ENCODE measurements around the gene CCL3. TPM values are rescaled to one million over a fixed set of nuclear protein-coding genes. Genes with fewer than 3 reads are reported as not detected.
"Not testable (repeated sequence)": the region's sequence is repeated elsewhere in the genome, so short reads cannot be mapped to it uniquely, and the experiment has no call there.

CCL3 gene
- total RNA-seq, 1 experiment from 2014 or later, result not detected

GRCh38 chr17:36089339-36089865 lies 541 bp downstream of the CCL3 start:
- Mint-ChIP-seq H3K27me3 (ENCODE audit: unreplicated experiment) (peaks cover 77% of the 10 kb centered on the region), H3K27ac (ENCODE audit: unreplicated experiment) (no peak overlapping the region), H3K9me3 (ENCODE audit: low read depth, unreplicated experiment) (no peaks in the 10 kb centered on the region), H3K4me1 (ENCODE audit: low read depth, unreplicated experiment) (no peaks in the 10 kb centered on the region), H3K36me3 (ENCODE audit: insufficient read depth, unreplicated experiment) (no peaks in the 10 kb centered on the region), H3K4me3 (ENCODE audit: low read depth, unreplicated experiment) (no peak overlapping the region)
- BruUV-seq (replicated peaks), result no TSS peak
- intact Hi-C loops (cut with micrococcal nuclease; ENCODE audit: unreplicated experiment), result no loop called here
- DNase-seq, result no peak
- CTCF ChIA-PET, result no interaction called here
- no peak for TF ChIP-seq CTCF (IDR thresholded peaks at IDR 0.05; ENCODE audit: unreplicated experiment)

- H3K27ac Mint-ChIP-seq (ENCODE audit: unreplicated experiment), result no peak overlapping the region
- H3K27me3 Mint-ChIP-seq (ENCODE audit: unreplicated experiment), result peaks cover 77% of the 10 kb centered on the region
- no peak for DNase-seq
- no peak for TF ChIP-seq CTCF (IDR thresholded peaks at IDR 0.05; ENCODE audit: unreplicated experiment)
- no peaks in the 10 kb centered on the region for H3K36me3 Mint-ChIP-seq (ENCODE audit: insufficient read depth, unreplicated experiment)
- H3K9me3 Mint-ChIP-seq (ENCODE audit: low read depth, unreplicated experiment), result no peaks in the 10 kb centered on the region
- no TSS peak for BruUV-seq (replicated peaks)
- intact Hi-C loops (cut with micrococcal nuclease; ENCODE audit: unreplicated experiment), result no loop called here
- CTCF ChIA-PET, result no interaction called here
- no peaks in the 10 kb centered on the region for H3K4me1 Mint-ChIP-seq (ENCODE audit: low read depth, unreplicated experiment)
- H3K4me3 Mint-ChIP-seq (ENCODE audit: low read depth, unreplicated experiment), result no peak overlapping the region
These were observed 1.1 kb downstream of the CCL3 start for GRCh38 chr17:36088670-36089338.

GRCh38 chr17:36087897-36088572 lies 1.9 kb downstream of the CCL3 start:
- H3K4me1 Mint-ChIP-seq (ENCODE audit: low read depth, unreplicated experiment); BruUV-seq (replicated peaks); CTCF ChIA-PET: not testable (repeated sequence)

GRCh38 chr17:36087471-36087870 lies 2.5 kb downstream of the CCL3 start:
- H3K27ac Mint-ChIP-seq (ENCODE audit: unreplicated experiment); H3K36me3 Mint-ChIP-seq (ENCODE audit: insufficient read depth, unreplicated experiment); CTCF ChIA-PET; DNase-seq; H3K9me3 Mint-ChIP-seq (ENCODE audit: low read depth, unreplicated experiment); BruUV-seq (replicated peaks); intact Hi-C loops (cut with micrococcal nuclease; ENCODE audit: unreplicated experiment); H3K4me3 Mint-ChIP-seq (ENCODE audit: low read depth, unreplicated experiment); H3K4me1 Mint-ChIP-seq (ENCODE audit: low read depth, unreplicated experiment): not testable (repeated sequence)
- peaks cover 76% of the 10 kb centered on the region for H3K27me3 Mint-ChIP-seq (ENCODE audit: unreplicated experiment)

More at GRCh38 chr17:36087897-36088572, 1.9 kb downstream of the CCL3 start:
- H3K27ac Mint-ChIP-seq (ENCODE audit: unreplicated experiment); DNase-seq; H3K9me3 Mint-ChIP-seq (ENCODE audit: low read depth, unreplicated experiment); H3K36me3 Mint-ChIP-seq (ENCODE audit: insufficient read depth, unreplicated experiment); intact Hi-C loops (cut with micrococcal nuclease; ENCODE audit: unreplicated experiment); H3K4me3 Mint-ChIP-seq (ENCODE audit: low read depth, unreplicated experiment): not testable (repeated sequence)
- peaks cover 72% of the 10 kb centered on the region for H3K27me3 Mint-ChIP-seq (ENCODE audit: unreplicated experiment)

GRCh38 chr17:36086791-36087190 lies 3.2 kb downstream of the CCL3 start:
- Mint-ChIP-seq H3K4me3 (ENCODE audit: low read depth, unreplicated experiment) (no peak overlapping the region), H3K36me3 (ENCODE audit: insufficient read depth, unreplicated experiment) (no peaks in the 10 kb centered on the region), H3K27me3 (ENCODE audit: unreplicated experiment) (peaks cover 77% of the 10 kb centered on the region), H3K9me3 (ENCODE audit: low read depth, unreplicated experiment) (no peaks in the 10 kb centered on the region), H3K27ac (ENCODE audit: unreplicated experiment) (no peak overlapping the region), H3K4me1 (ENCODE audit: low read depth, unreplicated experiment) (peaks cover 9% of the 10 kb centered on the region)
- TF ChIP-seq CTCF (IDR thresholded peaks at IDR 0.05; ENCODE audit: unreplicated experiment), result no peak
- CTCF ChIA-PET, result no interaction called here
- intact Hi-C loops (cut with micrococcal nuclease; ENCODE audit: unreplicated experiment), result no loop called here
- DNase-seq, result no peak
- no TSS peak for BruUV-seq (replicated peaks)
